ENCODE data around the gene TSKU.

DNA sequence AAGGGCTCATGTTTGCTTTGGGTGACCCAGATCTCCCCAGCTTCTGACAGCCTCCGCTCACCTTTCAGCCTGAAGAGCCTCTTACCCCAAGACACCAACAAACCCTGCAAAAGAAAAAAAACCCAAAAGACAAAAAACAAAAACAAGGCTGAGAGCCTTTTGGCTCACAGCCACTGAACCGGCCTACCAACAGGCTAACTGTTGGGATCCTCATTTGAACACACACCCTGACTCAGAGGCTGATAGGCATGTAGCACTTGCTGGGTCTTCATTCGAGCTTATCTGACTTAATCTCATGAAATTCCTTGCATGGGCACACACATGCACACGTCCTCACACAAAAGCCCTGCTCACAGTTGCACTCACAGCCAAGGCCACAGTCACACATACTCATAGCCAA is 22.9 kb upstream of the TSKU start:
- TF ChIP-seq CTCF (IDR thresholded peaks at IDR 0.05): no peak
- TF ChIP-seq POLR2A (IDR thresholded peaks at IDR 0.05): no peak
